GM12873 (cell line): Measurements from ENCODE around the gene FLACC1.

ENCODE experiments used
- TF ChIP-seq, protein P1 (sequence below): IDR thresholded peaks from 2 replicates; pipeline ENCODE4 v1.5.1; 2012; ENCODE audit warnings: low read depth, mild to moderate bottlenecking, moderate library complexity, low read length, control low read depth; ENCODE audit not compliant: insufficient read depth; ENCODE audit errors: missing control alignments

Gene FLACC1

DNA sequence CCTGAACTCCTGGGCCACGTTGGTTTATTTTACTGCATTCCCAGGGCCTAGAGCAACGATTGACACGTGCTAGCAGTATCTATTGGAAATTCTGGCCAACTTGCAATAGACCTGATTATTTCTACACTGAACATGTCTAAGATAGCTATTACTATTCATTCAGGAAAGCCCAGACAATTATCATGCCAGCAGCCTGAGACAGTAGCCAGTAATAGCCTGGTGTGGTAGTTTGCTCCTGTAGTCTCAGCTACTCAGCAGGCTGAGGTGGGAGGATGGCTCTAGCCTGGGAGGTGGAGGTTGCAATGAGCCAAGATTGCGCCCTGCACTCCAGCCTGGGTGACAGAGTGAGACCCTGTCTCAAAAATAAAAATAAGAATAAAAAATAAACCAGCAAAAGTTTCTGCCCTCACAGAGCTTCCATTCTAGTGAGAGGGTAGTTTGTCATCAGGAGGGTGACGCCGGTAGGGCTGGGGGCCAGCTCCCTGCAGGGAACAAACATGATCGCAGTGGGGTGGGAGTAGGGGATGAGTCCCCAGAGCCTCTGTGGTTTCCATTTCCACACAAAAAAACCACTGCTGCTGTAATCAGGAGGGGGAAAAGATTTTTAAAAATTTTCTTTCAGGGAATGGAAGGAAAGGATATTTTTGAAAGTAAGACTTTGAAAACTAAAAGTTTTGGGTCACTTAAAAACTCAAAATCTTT is 92.5 kb downstream of the FLACC1 start:
- TF ChIP-seq, protein P1, sequence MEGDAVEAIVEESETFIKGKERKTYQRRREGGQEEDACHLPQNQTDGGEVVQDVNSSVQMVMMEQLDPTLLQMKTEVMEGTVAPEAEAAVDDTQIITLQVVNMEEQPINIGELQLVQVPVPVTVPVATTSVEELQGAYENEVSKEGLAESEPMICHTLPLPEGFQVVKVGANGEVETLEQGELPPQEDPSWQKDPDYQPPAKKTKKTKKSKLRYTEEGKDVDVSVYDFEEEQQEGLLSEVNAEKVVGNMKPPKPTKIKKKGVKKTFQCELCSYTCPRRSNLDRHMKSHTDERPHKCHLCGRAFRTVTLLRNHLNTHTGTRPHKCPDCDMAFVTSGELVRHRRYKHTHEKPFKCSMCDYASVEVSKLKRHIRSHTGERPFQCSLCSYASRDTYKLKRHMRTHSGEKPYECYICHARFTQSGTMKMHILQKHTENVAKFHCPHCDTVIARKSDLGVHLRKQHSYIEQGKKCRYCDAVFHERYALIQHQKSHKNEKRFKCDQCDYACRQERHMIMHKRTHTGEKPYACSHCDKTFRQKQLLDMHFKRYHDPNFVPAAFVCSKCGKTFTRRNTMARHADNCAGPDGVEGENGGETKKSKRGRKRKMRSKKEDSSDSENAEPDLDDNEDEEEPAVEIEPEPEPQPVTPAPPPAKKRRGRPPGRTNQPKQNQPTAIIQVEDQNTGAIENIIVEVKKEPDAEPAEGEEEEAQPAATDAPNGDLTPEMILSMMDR = no peak

DNA sequence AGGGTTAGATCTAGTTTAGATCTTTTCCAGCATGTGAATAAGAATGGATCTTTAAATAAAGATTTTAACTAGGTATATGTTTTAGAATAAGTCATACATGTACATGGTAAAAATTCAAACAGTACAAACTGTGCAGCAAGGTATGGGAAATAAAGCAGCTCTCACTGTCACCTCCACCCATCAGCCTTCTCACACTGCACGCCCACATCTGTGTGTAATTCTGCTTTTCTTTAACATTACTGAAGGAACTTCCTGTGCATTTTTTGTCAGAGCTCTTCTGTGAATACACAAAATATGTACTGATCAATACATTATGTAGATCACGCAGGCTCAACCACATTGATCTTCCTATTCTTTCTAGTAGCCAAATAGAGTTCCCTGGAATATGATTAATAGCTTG is 93.4 kb downstream of the FLACC1 start:
- TF ChIP-seq, protein P1 = no peak

DNA sequence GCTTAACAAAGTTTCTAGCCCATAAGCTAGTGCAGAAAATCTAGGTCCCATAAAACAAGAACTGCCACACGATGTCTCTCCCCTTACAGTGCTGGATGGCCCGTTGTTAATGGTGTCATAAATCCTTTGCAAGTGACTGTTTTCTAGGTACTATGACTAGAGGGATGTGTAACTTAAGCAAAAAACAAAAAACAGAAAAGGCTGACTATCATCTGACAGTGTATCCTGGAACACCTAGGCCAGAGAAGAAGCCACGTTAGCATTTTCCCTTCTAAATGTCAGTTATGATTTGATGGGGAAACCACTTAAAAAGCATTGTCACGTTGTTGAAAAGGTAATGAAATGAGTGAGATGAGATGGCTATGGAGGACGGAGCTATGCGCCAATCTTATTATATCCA is 94.4 kb downstream of the FLACC1 start:
- TF ChIP-seq, protein P1 = no peak

DNA sequence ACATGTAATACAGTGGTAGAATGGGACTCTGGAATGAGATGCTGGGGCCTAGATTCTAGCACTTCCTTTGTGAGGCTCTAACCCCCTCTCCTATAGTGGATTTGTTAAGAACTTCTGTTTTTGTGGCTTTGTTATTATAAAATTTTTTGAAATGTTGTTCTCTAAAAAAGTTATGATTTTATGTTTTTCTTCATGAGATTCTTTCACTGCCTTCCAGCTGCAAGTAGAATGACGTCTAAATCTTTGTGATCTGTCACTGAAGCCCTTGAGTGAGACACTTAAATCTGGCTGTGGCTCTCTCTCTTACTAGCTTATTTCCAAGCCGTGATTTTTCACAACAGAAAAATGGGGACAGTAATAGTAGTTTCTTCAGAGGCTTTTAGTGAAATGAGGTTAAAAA is 95.2 kb downstream of the FLACC1 start:
- TF ChIP-seq, protein P1 = no peak

DNA sequence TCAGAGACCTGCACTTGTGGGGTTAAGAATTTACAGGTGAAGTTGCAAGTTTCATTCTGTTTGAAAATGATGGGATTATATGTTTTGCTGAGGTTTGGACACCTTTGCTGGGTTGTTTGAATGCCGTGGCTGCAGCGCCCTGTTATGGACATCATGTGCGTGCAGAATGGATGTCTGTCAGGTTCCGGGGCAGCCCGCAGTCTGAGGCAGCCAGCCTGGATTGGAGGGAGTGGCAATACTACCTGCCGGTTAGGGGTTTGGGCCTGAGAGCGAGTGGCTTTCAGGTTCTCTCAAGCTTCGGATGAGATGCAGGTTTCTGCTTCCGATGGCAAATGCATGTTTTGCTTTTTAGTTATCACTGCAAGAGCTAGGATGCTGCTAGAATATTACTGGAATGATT is 95.7 kb downstream of the FLACC1 start:
- TF ChIP-seq, protein P1 = no peak

DNA sequence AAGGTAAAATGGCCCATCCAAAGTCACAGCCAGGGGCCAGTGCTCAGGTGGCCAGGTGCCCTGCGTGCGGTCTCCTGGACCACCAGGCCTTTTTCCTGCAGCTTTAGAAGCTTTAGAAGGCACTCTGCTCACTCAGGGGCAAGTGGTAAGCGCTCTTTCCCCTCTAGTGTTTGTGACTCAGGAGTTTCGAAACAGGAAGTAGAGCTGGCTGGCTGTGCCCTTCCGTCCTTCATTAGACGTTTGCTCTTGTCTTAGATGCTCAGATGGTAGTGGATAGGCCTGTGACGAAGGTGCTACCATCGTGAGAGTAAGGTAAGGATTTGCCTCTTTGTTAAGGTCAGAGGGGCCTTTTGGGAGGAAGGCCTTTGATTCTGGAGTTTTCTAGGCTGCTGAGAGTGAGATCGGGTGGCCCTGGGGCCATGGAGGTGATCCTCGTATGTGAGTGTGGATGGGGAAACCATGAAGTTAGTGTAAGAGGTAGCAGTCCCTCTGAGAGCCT is 96.8 kb downstream of the FLACC1 start, which contains the start of gene CASP8:
Gene CASP8, plus strand, starts transcription at position 235 of the 499 bp plus-strand sequence. CDS start 5,951 bp downstream, outside the sequence.
- TF ChIP-seq, protein P1 = no peak

DNA sequence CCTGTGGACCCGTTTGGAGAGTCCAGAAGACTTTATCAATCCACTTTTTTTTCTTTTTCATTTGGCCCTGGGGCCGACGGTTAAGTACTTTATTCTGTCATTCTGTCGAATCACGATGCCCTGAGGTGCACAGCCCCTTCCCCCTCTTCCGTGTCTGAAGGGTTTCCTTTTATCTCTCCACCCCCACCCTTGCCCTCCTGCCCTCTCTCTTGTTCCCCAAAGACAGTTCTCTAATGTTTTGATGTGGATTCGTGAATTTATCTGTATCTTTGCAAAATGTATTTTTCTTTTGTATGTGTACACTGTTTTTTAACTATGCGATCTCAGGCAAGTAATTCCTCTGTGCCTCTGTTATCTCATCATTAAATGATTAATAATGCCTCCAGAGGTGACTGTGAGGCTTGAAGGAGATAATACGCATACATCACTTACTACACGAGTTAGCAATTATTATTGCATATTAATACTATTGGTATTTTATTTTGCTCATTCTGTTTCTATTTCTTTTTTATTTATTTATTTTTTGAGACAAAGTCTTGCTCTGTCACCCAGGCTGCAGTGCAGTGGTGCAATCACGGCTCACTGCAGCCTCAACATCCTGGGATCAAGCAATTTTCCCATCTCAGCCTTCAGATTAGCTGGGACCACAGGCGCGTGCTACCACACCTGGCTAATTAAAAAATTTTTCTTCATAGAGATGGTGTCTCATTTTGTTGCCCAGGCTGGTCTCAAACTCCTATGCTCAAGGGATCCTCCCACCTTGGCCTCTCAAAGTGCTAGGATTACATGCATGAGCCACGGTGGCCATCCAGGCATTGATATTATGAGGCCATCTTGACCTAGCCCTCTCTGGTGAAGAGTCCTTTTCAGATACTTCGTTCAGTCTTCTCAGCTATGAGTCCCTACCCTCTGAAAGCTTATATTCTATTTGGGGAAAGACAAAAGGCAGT is 98.2 kb downstream of the FLACC1 start:
- TF ChIP-seq, protein P1 = no peak
